Neuronal stem cell (in vitro differentiated cells): ENCODE data around the gene CDH15.
A peak's percentile ranks its signal among the peaks of the same experiment; 100 is the strongest.

Experiments used
- DNase-seq: peaks from one replicate; pipeline ENCODE4 v3.0.0-alpha.2; 2013; ENCODE audit warnings: low spot score
- H2AFZ ChIP-seq: one replicate; pipeline ENCODE4 v1.6.1; 2013; ENCODE audit warnings: mild to moderate bottlenecking, low read length, inconsistent platforms
- H2AK5ac ChIP-seq: 2 replicates; pipeline ENCODE4 v1.6.1; 2013; ENCODE audit warnings: low read depth, mild to moderate bottlenecking, inconsistent platforms, low read length, moderate library complexity, mixed read lengths
- H2BK120ac ChIP-seq: 2 replicates; pipeline ENCODE4 v1.6.1; 2013; ENCODE audit warnings: low read depth, mild to moderate bottlenecking, inconsistent platforms, low read length, moderate library complexity, mixed read lengths
- H2BK12ac ChIP-seq: one replicate; pipeline ENCODE4 v1.6.1; 2013; ENCODE audit warnings: low read length, inconsistent platforms
- H2BK15ac ChIP-seq: 2 replicates; pipeline ENCODE4 v1.6.1; 2013; ENCODE audit warnings: mild to moderate bottlenecking, low read length, inconsistent platforms, mixed read lengths
- H2BK5ac ChIP-seq: one replicate; pipeline ENCODE4 v1.6.1; 2013; ENCODE audit warnings: inconsistent platforms, mild to moderate bottlenecking, low read length, moderate library complexity
- H3K14ac ChIP-seq: one replicate; pipeline ENCODE4 v1.6.1; 2013; ENCODE audit warnings: low read length, inconsistent platforms
- H3K18ac ChIP-seq: 2 replicates; pipeline ENCODE4 v1.6.1; 2013; ENCODE audit warnings: low read length, inconsistent platforms
- H3K23ac ChIP-seq: 2 replicates; pipeline ENCODE4 v1.6.1; 2013; ENCODE audit warnings: low read depth, mild to moderate bottlenecking, mixed read lengths, low read length, inconsistent platforms; ENCODE audit not compliant: poor library complexity
- H3K27ac ChIP-seq: replicated peaks from 3 replicates; pipeline ENCODE4 v1.5.1; 2013; ENCODE audit warnings: low read length, inconsistent platforms
- H3K27me3 ChIP-seq, 3 experiments: 2 replicates each; pipeline ENCODE4 v1.6.1; 2013; ENCODE audit warnings: low read length in 3 of 3, mild to moderate bottlenecking in 2 of 3, inconsistent platforms in 1 of 3, low read depth in 1 of 3, mixed read lengths in 1 of 3, moderate library complexity in 1 of 3; ENCODE audit not compliant: control insufficient read depth in 3 of 3, insufficient read depth in 3 of 3
- H3K36me3 ChIP-seq, 2 donors: replicated peaks in 1 of 2; 2 replicates each; pipeline ENCODE4 v1.6.1; 2013; ENCODE audit warnings: low read length in 2 of 2; ENCODE audit not compliant: control insufficient read depth in 2 of 2, insufficient read depth in 2 of 2
- H3K4ac ChIP-seq: 2 replicates; pipeline ENCODE4 v1.6.1; 2013; ENCODE audit warnings: inconsistent platforms, mild to moderate bottlenecking, low read length, moderate library complexity
- H3K4me1 ChIP-seq, 2 donors: 1 replicate in 1 of 2; 2 replicates in 1 of 2; pipeline ENCODE4 v1.6.1; 2013; ENCODE audit warnings: low read length in 2 of 2, low read depth in 1 of 2; ENCODE audit not compliant: control insufficient read depth in 2 of 2, insufficient read depth in 1 of 2
- H3K4me2 ChIP-seq: one replicate; pipeline ENCODE4 v1.6.1; 2013; ENCODE audit warnings: mild to moderate bottlenecking, low read length, inconsistent platforms; ENCODE audit not compliant: insufficient read depth, poor library complexity, severe bottlenecking
- H3K4me3 ChIP-seq, 2 donors: 2 replicates each; pipeline ENCODE4 v1.5.1; 2013; ENCODE audit warnings: low read length in 2 of 2, mild to moderate bottlenecking in 2 of 2, inconsistent platforms in 1 of 2, moderate library complexity in 1 of 2
- H3K79me1 ChIP-seq: one replicate; pipeline ENCODE4 v1.6.1; 2013; ENCODE audit warnings: low read depth, mild to moderate bottlenecking, inconsistent platforms, low read length, moderate library complexity
- H3K9ac ChIP-seq: one replicate; pipeline ENCODE4 v1.6.1; 2013; ENCODE audit warnings: mild to moderate bottlenecking, low read depth, low read length, inconsistent platforms; ENCODE audit not compliant: poor library complexity
- H3K9me3 ChIP-seq, 2 donors: replicated peaks in 1 of 2; 2 replicates each; pipeline versions ENCODE3 to v1.6.1; 2013; ENCODE audit warnings: low read length in 2 of 2, mild to moderate bottlenecking in 2 of 2, inconsistent platforms in 1 of 2, low read depth in 1 of 2, mixed read lengths in 1 of 2, moderate library complexity in 1 of 2; ENCODE audit not compliant: control insufficient read depth in 2 of 2, insufficient read depth in 1 of 2
- H4K8ac ChIP-seq: one replicate; pipeline ENCODE4 v1.6.1; 2013; ENCODE audit warnings: low read depth, mild to moderate bottlenecking, inconsistent platforms, low read length, moderate library complexity
- H4K91ac ChIP-seq: one replicate; pipeline ENCODE4 v1.6.1; 2013; ENCODE audit warnings: low read length, low read depth, mild to moderate bottlenecking, inconsistent platforms; ENCODE audit not compliant: poor library complexity
- WGBS, 2 donors: extraction: QIAGEN DNeasy Blood & Tissue Kit; methylation state at CpG; one replicate each; pipeline ENCODE4 v1.1.7; 2013; ENCODE audit warnings: missing lambda C conversion rate in 2 of 2, mixed read lengths in 1 of 2; ENCODE audit not compliant: insufficient read length in 2 of 2, insufficient replicate concordance in 1 of 2; ENCODE audit errors: extremely low coverage in 2 of 2; 5-methylcytosine and 5-hydroxymethylcytosine counted together

The CDH15 gene

GRCh38 chr16:89172528-89173173, 1.1 kb downstream of the CDH15 start:
- H3K18ac ChIP-seq: peak overlapping the region; percentile 66
- no peaks in the 10 kb centered on the region for H3K79me1 ChIP-seq
- H4K8ac ChIP-seq: no peak overlapping the region
- no peak overlapping the region for H3K4ac ChIP-seq
- H3K27ac ChIP-seq: no peak overlapping the region
- H4K91ac ChIP-seq: no peak overlapping the region
- peak overlapping the region; percentile 58 for H2BK15ac ChIP-seq
- H3K9ac ChIP-seq: peak overlapping the region; percentile 70
- H2BK5ac ChIP-seq: peak overlapping the region; percentile 87
- no peaks in the 10 kb centered on the region for H3K36me3 ChIP-seq
- H2BK120ac ChIP-seq: no peak overlapping the region
- no peak overlapping the region for H2AFZ ChIP-seq
- H3K27me3 ChIP-seq: peaks cover 2 to 87% (median 16%) of the 10 kb centered on the region in 3 experiments
- H3K4me3 ChIP-seq: no peak overlapping the region
- no peak overlapping the region for H3K4me2 ChIP-seq
- peak overlapping the region; percentile 75 for H2AK5ac ChIP-seq
- peak overlapping the region; percentile 56 for H3K14ac ChIP-seq
- H3K9me3 ChIP-seq: no peaks in the 10 kb centered on the region
- no peak for DNase-seq
- no CpG with 5 or more reads among the region's 13 CpGs for WGBS, 2 donors
- H3K23ac ChIP-seq: no peak overlapping the region
- H3K4me1 ChIP-seq: peaks cover 18 to 22% of the 10 kb centered on the region in 2 donors
- H2BK12ac ChIP-seq: no peak overlapping the region

GRCh38 chr16:89173174-89173921, 1.8 kb downstream of the CDH15 start:
- WGBS, 2 donors: no CpG with 5 or more reads among the region's 11 CpGs
- Histone ChIP-seq H3K18ac (peak overlapping the region; percentile 57), H3K4me3 (no peak overlapping the region), H3K27me3 (peaks cover 2 to 89% (median 16%) of the 10 kb centered on the region in 3 experiments), H2AFZ (no peak overlapping the region), H3K36me3 (no peaks in the 10 kb centered on the region), H4K8ac (no peak overlapping the region), H3K23ac (no peak overlapping the region), H2BK15ac (peak overlapping the region; percentile 58), H3K27ac (no peak overlapping the region), H3K14ac (peak overlapping the region; percentile 56), H3K4me1 (peaks cover 18 to 22% of the 10 kb centered on the region in 2 donors), H3K79me1 (no peaks in the 10 kb centered on the region), H3K4me2 (peak overlapping the region; percentile 18), H3K9me3 (no peaks in the 10 kb centered on the region), H2AK5ac (peak overlapping the region; percentile 75), H3K9ac (peak overlapping the region; percentile 70), H2BK120ac (no peak overlapping the region), H2BK5ac (peak overlapping the region; percentile 87), H4K91ac (no peak overlapping the region), H2BK12ac (no peak overlapping the region), H3K4ac (no peak overlapping the region)
- DNase-seq: no peak

GRCh38 chr16:89174055-89174827, 2.7 kb downstream of the CDH15 start:
- Histone ChIP-seq H3K9me3 (no peaks in the 10 kb centered on the region), H3K36me3 (no peaks in the 10 kb centered on the region), H3K79me1 (no peaks in the 10 kb centered on the region)

More at GRCh38 chr16:89174055-89174827, 2.7 kb downstream of the CDH15 start:
- peak overlapping the region; percentile 59 for H3K18ac ChIP-seq
- H4K8ac ChIP-seq: no peak overlapping the region
- H3K4me1 ChIP-seq: peaks cover 18 to 22% of the 10 kb centered on the region in 2 donors
- peak overlapping the region; percentile 82 for H3K14ac ChIP-seq
- H3K27ac ChIP-seq: no peak overlapping the region
- H2BK12ac ChIP-seq: peak overlapping the region; percentile 66
- peak overlapping the region; percentile 89 for H2BK15ac ChIP-seq
- H3K4me3 ChIP-seq: no peak overlapping the region
- peaks cover 2 to 86% (median 16%) of the 10 kb centered on the region in 3 experiments for H3K27me3 ChIP-seq
- no peak for DNase-seq
- H2AK5ac ChIP-seq: peak overlapping the region; percentile 94
- no peak overlapping the region for H2AFZ ChIP-seq
- no peak overlapping the region for H3K4ac ChIP-seq
- H4K91ac ChIP-seq: no peak overlapping the region
- peak overlapping the region; percentile 6 for H3K9ac ChIP-seq
- H2BK5ac ChIP-seq: peak overlapping the region; percentile 39
- no CpG with 5 or more reads among the region's 23 CpGs for WGBS, 2 donors
- no peak overlapping the region for H3K4me2 ChIP-seq
- H2BK120ac ChIP-seq: peak overlapping the region; percentile 1
- H3K23ac ChIP-seq: peak overlapping the region; percentile 20
